Measurements from ENCODE around the gene IP6K1.
"Not testable (repeated sequence)": the region's sequence is repeated elsewhere in the genome, so short reads cannot be mapped to it uniquely, and the experiment has no call there.

IP6K1 gene

GRCh38 chr3:49712166-49712565, 74.2 kb downstream of the IP6K1 start:
- no peak for DNase-seq (ENCODE audit: low spot score)

DNA sequence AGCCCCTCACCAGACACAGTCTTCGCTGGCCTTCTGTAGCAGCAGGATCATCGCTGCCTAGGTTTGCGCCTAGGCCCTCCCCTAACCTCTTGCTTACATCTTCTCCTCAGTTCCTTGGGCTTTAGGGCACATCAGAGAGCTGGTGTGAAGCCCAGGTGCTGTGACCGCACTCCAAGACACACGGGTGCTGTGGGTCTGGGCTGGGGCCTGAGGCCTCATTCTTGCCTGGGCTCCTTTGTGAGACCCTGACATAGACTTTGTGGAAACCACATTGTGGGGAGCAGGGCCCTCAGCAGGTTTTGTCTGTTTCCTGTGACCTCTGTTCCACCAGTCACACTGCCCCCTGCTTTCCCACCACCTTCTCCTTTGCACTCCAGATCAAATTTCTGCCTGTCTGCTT, 74.9 kb downstream of the IP6K1 start:
- DNase-seq (ENCODE audit: low spot score): no peak

- DNase-seq (ENCODE audit: low spot score): no peak
Measured at GRCh38 chr3:49709852-49710251, 76.5 kb downstream of the IP6K1 start.

GRCh38 chr3:49707113-49707480, 79.2 kb downstream of the IP6K1 start:
- DNase-seq (ENCODE audit: low spot score): no peak

GRCh38 chr3:49706456-49707112, 79.8 kb downstream of the IP6K1 start:
- DNase-seq (ENCODE audit: low spot score): no peak

GRCh38 chr3:49705390-49705960, 80.9 kb downstream of the IP6K1 start:
- no peak for DNase-seq (ENCODE audit: low spot score)

- DNase-seq (ENCODE audit: low spot score): no peak
Measured at GRCh38 chr3:49704629-49705028, 81.7 kb downstream of the IP6K1 start.

GRCh38 chr3:49703956-49704355, 82.4 kb downstream of the IP6K1 start:
- DNase-seq (ENCODE audit: low spot score): no peak

DNA sequence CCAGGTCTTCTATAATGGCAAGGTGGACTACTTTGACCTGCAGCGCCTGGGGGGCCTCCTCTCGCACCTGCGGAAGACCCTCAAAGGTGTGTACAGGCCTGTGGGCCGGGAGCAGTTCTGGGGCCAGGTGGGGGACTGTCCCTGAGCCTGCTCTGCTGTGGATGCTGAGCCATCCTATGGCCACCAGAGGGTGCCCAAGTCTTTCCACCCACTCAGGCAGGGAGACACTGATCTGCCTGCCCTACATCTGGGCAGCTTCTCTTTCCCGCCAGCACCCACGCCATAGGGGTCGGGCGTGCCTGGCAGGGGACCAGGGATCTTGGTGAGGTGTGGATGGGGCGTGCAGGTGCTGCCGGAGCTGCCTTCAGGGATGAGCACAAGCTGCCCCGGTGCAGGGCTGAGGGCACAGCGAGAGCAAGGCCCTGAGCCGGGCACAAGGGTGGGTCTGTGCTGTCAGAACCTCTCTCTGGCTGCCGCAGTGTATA, 82.9 kb downstream of the IP6K1 start:
- DNase-seq (ENCODE audit: low spot score): peak; percentile 61

DNA sequence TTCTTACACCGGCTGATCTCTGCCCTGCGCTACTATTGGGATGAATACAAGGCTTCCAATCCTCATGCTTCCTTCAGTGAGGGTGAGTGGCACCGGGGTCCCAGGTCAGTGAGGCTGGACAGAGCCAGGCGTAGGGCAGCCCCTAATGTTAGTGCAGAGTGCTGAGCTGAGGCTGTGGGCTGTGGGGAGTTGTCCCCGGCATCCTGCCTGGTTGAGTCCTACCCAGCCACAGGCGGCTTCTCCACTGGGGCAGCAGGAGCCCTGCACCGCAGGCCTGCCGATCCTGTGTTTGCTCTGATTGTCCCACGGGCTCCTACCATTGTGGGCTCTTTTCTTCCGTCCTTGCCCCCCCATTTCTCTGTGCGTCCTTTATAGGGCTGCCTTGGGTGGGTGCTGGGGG, 83.7 kb downstream of the IP6K1 start:
- DNase-seq (ENCODE audit: low spot score): no peak

- DNase-seq (ENCODE audit: low spot score): no peak
Measured at GRCh38 chr3:49701388-49702077, 84.8 kb downstream of the IP6K1 start.

DNA sequence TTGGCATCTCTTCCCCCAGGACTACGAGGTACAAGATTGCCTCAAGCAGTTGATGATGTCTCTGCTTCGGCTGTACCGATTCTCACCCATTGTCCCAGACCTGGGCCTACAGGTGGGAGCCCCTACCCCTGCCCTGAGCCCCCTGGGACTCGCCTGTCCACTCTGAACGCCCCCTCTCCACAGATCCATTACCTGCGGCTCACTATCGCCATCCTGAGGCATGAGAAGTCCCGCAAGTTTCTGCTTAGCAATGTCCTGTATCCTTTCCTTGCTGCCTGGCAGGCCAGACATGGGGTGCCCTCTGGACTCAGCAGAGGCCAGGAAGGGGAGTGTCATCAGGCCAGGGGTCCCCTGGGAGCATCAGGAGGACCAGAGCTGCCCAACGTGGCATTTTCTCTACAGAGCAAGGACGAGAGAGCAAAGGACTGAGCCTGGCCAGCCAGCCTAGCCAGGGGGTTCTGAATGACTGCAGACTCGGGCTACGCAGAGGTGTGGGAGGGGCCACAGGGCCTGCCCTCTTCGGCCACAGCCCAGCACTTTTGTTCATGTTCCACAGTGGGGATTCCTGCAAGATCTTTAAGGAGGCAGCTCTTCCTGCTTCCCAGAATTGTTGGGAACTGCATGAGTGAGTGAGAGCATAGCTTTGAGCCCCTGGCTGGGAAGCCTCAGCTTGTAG, 85.8 kb downstream of the IP6K1 start:
- DNase-seq (ENCODE audit: low spot score): no peak

DNA sequence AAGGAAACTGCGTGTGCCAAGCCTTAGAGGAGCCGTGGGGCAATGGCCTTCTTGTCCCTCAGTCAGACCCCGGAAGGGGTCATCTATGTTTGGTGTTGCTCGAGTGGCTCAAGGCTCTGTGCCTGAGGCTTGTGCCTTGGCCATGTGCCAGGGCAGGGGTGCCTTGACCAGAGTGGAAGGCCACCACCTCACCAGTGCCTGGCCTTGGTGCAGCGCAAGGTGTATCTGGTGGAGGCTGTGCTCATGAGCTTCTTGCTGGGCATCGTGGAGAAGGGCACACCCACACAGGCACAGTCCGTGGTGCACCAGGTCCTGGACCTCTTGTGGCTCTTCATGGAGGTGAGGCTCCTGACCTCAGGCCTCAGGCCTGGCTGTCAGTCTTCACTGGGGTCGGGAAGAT, 86.3 kb downstream of the IP6K1 start:
- DNase-seq (ENCODE audit: low spot score): no peak

- DNase-seq (ENCODE audit: low spot score): no peak
Measured at GRCh38 chr3:49699281-49699979, 86.9 kb downstream of the IP6K1 start.

DNA sequence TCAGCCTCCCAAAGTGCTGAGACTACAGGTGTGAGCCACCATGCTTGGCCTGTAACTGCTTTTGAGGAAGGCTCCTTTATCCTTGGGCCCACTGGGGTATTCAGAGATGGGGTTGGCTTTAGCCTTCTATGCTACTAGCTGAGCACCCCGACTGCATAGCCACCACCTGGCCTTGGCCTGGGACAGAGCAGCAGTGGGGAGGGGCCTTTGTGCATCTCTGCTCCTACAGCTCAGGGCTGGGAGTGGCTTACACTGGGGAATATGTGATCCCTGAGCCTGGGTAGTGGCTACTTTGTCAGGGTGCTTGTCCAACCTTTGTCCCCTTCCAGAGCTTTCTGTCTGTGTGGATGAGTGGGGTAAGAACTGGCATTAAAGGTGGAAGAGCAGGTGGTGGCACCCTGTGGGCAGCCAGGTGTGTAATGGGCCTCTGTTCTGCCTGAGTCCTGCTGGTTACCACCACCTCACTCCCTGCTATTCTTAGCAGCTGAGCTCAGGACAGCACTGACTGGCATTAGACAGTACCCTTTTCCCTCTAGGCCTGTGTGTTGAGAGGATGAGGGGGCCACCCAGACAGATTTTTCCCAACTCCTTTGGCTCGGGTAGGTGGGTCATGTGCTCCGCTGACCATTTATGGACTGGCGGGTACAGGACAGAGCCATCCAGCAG, 90.9 kb downstream of the IP6K1 start:
- not testable (repeated sequence) for DNase-seq (ENCODE audit: low spot score)

GRCh38 chr3:49694409-49695070, 91.8 kb downstream of the IP6K1 start:
- not testable (repeated sequence) for DNase-seq (ENCODE audit: low spot score)

- not testable (repeated sequence) for DNase-seq (ENCODE audit: low spot score)
Measured at GRCh38 chr3:49691481-49691880, 94.9 kb downstream of the IP6K1 start.

- not testable (repeated sequence) for DNase-seq (ENCODE audit: low spot score)
Measured at GRCh38 chr3:49690856-49691255, 95.5 kb downstream of the IP6K1 start.

DNA sequence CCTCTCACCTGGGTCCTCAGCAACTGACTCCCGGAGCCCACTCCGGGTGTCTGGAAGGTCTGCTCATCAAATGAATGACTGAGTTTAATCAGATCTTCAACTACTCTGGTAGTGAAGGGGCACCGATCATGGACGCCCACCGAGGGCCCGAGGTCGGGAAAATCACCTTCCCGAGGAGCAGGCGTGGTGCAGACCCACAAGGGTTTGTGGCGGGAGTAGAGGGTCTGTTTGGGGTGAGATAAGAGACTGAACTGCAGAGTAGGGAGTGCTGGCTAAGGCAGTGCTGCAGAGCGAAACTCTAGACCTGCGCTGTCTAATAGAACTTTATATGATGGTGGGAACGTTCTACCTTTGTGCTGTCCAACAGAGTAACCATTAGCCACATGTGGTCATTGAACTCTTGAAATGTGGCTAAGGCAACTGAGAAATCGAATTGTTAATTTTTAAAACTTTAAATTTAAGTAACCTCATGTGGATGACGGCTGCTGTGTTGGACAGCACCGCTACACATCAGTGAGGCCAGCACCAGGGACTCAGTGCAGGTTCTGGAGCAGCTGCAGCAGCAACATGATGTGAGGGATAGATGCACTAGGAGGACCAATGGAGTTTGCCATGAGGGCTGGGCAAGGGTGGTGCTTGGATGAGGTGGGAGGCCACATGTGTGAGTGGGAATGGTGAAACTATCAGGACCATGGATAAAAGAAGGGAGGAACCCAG, 96.3 kb downstream of the IP6K1 start:
- not testable (repeated sequence) for DNase-seq (ENCODE audit: low spot score)
